Natural killer cell (primary cell): ENCODE results near the gene KLK1. TPM values are rescaled to one million over a fixed set of nuclear protein-coding genes. Genes with fewer than 3 reads are reported as not detected.

Experiments
- ATAC-seq, 3 donors: fragments of 150-1000 bp in 2 of 3; fragments of 200-7000 bp in 1 of 3; cut with Tn5 transposase; 1 replicate in 1 of 3; 2 replicates in 2 of 3; pipeline ENCODE4 v1.10.0; 2021; ENCODE audit warnings: mild to moderate bottlenecking in 2 of 3, moderate library complexity in 2 of 3
- DNase-seq, 2 donors: peaks; one replicate each; pipeline versions ENCODE4 v3.0.0 to v3.0.0-alpha.2; 2013 to 2021; ENCODE audit warnings: mixed read lengths in 1 of 2
- H3K27ac ChIP-seq: one replicate; pipeline ENCODE4 v1.5.1; 2013; ENCODE audit warnings: mild to moderate bottlenecking, low read length
- H3K27me3 ChIP-seq: one replicate; pipeline ENCODE4 v1.6.1; 2013; ENCODE audit warnings: low read length; ENCODE audit not compliant: control insufficient read depth, insufficient read depth
- H3K36me3 ChIP-seq: one replicate; pipeline ENCODE4 v1.6.1; 2013; ENCODE audit warnings: low read length; ENCODE audit not compliant: control insufficient read depth, insufficient read depth
- H3K4me1 ChIP-seq: one replicate; pipeline ENCODE4 v1.6.1; 2013; ENCODE audit warnings: low read length; ENCODE audit not compliant: control insufficient read depth, insufficient read depth
- H3K4me3 ChIP-seq: one replicate; pipeline ENCODE4 v1.5.1; 2013; ENCODE audit warnings: low read length
- H3K9me3 ChIP-seq: one replicate; pipeline ENCODE4 v1.6.1; 2013; ENCODE audit warnings: low read length; ENCODE audit not compliant: control insufficient read depth, insufficient read depth
- H3K27ac Mint-ChIP-seq, 2 donors: one replicate each; pipeline ENCODE4 v1.8.0; 2022; ENCODE audit warnings: mild to moderate bottlenecking in 2 of 2, mixed read lengths in 2 of 2, moderate library complexity in 1 of 2
- H3K27me3 Mint-ChIP-seq, 2 donors: one replicate each; pipeline ENCODE4 v1.8.0; 2022; ENCODE audit warnings: low read depth in 2 of 2, mixed read lengths in 2 of 2
- H3K36me3 Mint-ChIP-seq: one replicate; pipeline ENCODE4 v1.8.0; 2022; ENCODE audit warnings: mixed read lengths
- H3K4me1 Mint-ChIP-seq, 2 donors: one replicate each; pipeline ENCODE4 v1.8.0; 2022; ENCODE audit warnings: mixed read lengths in 2 of 2
- H3K4me3 Mint-ChIP-seq: one replicate; pipeline ENCODE4 v1.8.0; 2022; ENCODE audit warnings: mild to moderate bottlenecking, moderate library complexity, mixed read lengths
- H3K9me3 Mint-ChIP-seq, 2 donors: one replicate each; pipeline ENCODE4 v1.8.0; 2022; ENCODE audit warnings: mixed read lengths in 2 of 2
- CTCF ChIP-seq: fragments of 200-600 bp; IDR thresholded peaks from one replicate; pipeline ENCODE4 v1.8.0; 2022; ENCODE audit warnings: antibody characterized with exemption
- WGBS: methylation state at CpG from one replicate; pipeline ENCODE4 v1.1.7; 2013; ENCODE audit warnings: missing lambda C conversion rate; ENCODE audit not compliant: insufficient coverage; 5-methylcytosine and 5-hydroxymethylcytosine counted together
- intact Hi-C: fragments of 100-400 bp; cut with micrococcal nuclease; formaldehyde crosslinking; loops from one replicate; pipeline ENCODE4 v1.14.2; 2022
- total RNA-seq, 4 donors: library from RNA; stranded (reverse); fragments of 120-200 nt in 1 of 4; gene quantifications; one replicate each; pipeline versions ENCODE4 v1.2.3 to v1.2.4, GENCODE V29; 2013 to 2022

The KLK1 gene
- total RNA-seq, 3 donors from 2014 or later (not counting 1 experiment from before 2014, with no cell fraction given), result not detected

- Histone ChIP-seq H3K9me3 (peaks cover 4% of the 10 kb centered on the region), H3K27ac (no peak overlapping the region), H3K36me3 (no peaks in the 10 kb centered on the region), H3K27me3 (no peaks in the 10 kb centered on the region), H3K4me1 (no peaks in the 10 kb centered on the region), H3K4me3 (no peak overlapping the region)
- DNase-seq (no peak), ATAC-seq (no peak)
- WGBS, result 96% methylated on average over 6 of the region's 6 CpGs
- intact Hi-C loops, result no loop called here
- TF ChIP-seq CTCF, result no peak
- peaks cover 7% of the 10 kb centered on the region for H3K36me3 Mint-ChIP-seq
- peaks cover 12 to 29% of the 10 kb centered on the region in 2 donors for H3K27me3 Mint-ChIP-seq
- peaks cover 0 to 3% of the 10 kb centered on the region in 2 donors for H3K9me3 Mint-ChIP-seq
- H3K27ac Mint-ChIP-seq, result no peak overlapping the region
- peaks cover 1 to 3% of the 10 kb centered on the region in 2 donors for H3K4me1 Mint-ChIP-seq
- H3K4me3 Mint-ChIP-seq, result no peak overlapping the region
Measured at GRCh38 chr19:50842130-50842529, 18.5 kb upstream of the KLK1 start.

GRCh38 chr19:50839712-50840655 is 16.4 kb upstream of the KLK1 start:
- Mint-ChIP-seq H3K4me3 (no peak overlapping the region), H3K27me3 (peaks cover 23 to 28% of the 10 kb centered on the region in 2 donors), H3K27ac (no peak overlapping the region), H3K36me3 (peaks cover 7% of the 10 kb centered on the region), H3K9me3 (peaks cover 0 to 3% of the 10 kb centered on the region in 2 donors), H3K4me1 (peaks cover 5 to 20% of the 10 kb centered on the region in 2 donors)
- Histone ChIP-seq H3K4me3 (no peak overlapping the region), H3K9me3 (peaks cover 4% of the 10 kb centered on the region), H3K36me3 (no peaks in the 10 kb centered on the region), H3K27me3 (peaks cover 8% of the 10 kb centered on the region), H3K27ac (no peak overlapping the region), H3K4me1 (peaks cover 12% of the 10 kb centered on the region)
- WGBS, result 85% methylated on average over 9 of the region's 10 CpGs
- DNase-seq (no peak), ATAC-seq (no peak)
- intact Hi-C loops, result no loop called here
- TF ChIP-seq CTCF, result no peak

- ATAC-seq, result peak in 1 of 3 donors; percentile 35
- Mint-ChIP-seq H3K27me3 (peaks cover 15 to 24% of the 10 kb centered on the region in 2 donors), H3K27ac (no peak overlapping the region), H3K4me3 (no peak overlapping the region), H3K4me1 (peaks cover 5 to 21% of the 10 kb centered on the region in 2 donors), H3K9me3 (peaks cover 0 to 2% of the 10 kb centered on the region in 2 donors), H3K36me3 (peaks cover 2% of the 10 kb centered on the region)
- peaks cover 8% of the 10 kb centered on the region for H3K27me3 ChIP-seq
- DNase-seq, result peak in 1 of 2 donors; percentile 13
- intact Hi-C loops, result no loop called here
- 17% methylated on average over 6 of the region's 6 CpGs for WGBS
- no peak overlapping the region for H3K27ac ChIP-seq
- H3K4me1 ChIP-seq, result peaks cover 12% of the 10 kb centered on the region
- no peak for TF ChIP-seq CTCF
- H3K4me3 ChIP-seq, result no peak overlapping the region
- H3K9me3 ChIP-seq, result no peaks in the 10 kb centered on the region
- H3K36me3 ChIP-seq, result no peaks in the 10 kb centered on the region
Measured at GRCh38 chr19:50838239-50838638, 14.7 kb upstream of the KLK1 start.
